Panc1 (cell line): Measurements from ENCODE around the gene SYT17. TPM values are rescaled to one million over a fixed set of nuclear protein-coding genes. Genes with fewer than 3 reads are reported as not detected.

ENCODE experiments used
- ATAC-seq: fragments of 200-7000 bp; cut with Tn5 transposase; 2 replicates; pipeline ENCODE4 v1.9.1; 2020; ENCODE audit warnings: mild to moderate bottlenecking, moderate library complexity
- BruUV-seq: library from RNA; stranded (reverse); fragments of 400-500 nt; replicated peaks from 2 replicates; lab custom pipeline; 2021; lab: Mats Ljungman, UMichigan
- CTCF ChIA-PET: fragments of 300-600 bp; sonication (Branson Sonifier 250); formaldehyde crosslinking; loops from one replicate; lab custom pipeline; 2022; ENCODE audit warnings: antibody characterized with exemption; lab: Charles Lee
- POLR2A ChIA-PET: fragments of 300-600 bp; sonication (Branson Sonifier 250); formaldehyde crosslinking; loops from one replicate; lab custom pipeline; 2022; ENCODE audit warnings: antibody characterized with exemption; lab: Charles Lee
- DNase-seq: peaks from one replicate; pipeline ENCODE4 v3.0.0-alpha.2; 2010; ENCODE audit warnings: low read depth, low spot score
- H3K27ac ChIP-seq: 2 replicates; pipeline ENCODE4 v1.5.1; 2011; ENCODE audit warnings: mild to moderate bottlenecking, low read length, inconsistent platforms
- H3K27me3 ChIP-seq: fragments of 200-500 bp; sonication (Bioruptor generic); 2 replicates; pipeline ENCODE4 v1.6.0; 2014; ENCODE audit warnings: low read length, inconsistent platforms; ENCODE audit not compliant: control insufficient read depth, insufficient read depth
- H3K36me3 ChIP-seq: fragments of 200-500 bp; sonication (Bioruptor generic); 2 replicates; pipeline ENCODE4 v1.5.1; 2014; ENCODE audit warnings: inconsistent platforms, mild to moderate bottlenecking, low read length, moderate library complexity; ENCODE audit not compliant: control insufficient read depth, insufficient read depth
- H3K4me1 ChIP-seq: 2 replicates; pipeline ENCODE4 v1.5.1; 2011; ENCODE audit warnings: inconsistent platforms, mild to moderate bottlenecking, low read length, moderate library complexity; ENCODE audit not compliant: control insufficient read depth, insufficient read depth
- H3K4me3 ChIP-seq, 2 experiments: 2 replicates each; pipeline ENCODE4 v1.5.1; 2011 to 2012; ENCODE audit warnings: low read depth in 2 of 2, low read length in 2 of 2, mild to moderate bottlenecking in 2 of 2, inconsistent platforms in 1 of 2, moderate library complexity in 1 of 2
- H3K9me3 ChIP-seq: fragments of 200-500 bp; sonication (Bioruptor generic); 2 replicates; pipeline ENCODE4 v1.5.1; 2014; ENCODE audit warnings: low read depth, mild to moderate bottlenecking, inconsistent platforms, low read length, moderate library complexity; ENCODE audit not compliant: control insufficient read depth, insufficient read depth
- CTCF ChIP-seq: fragments of 450-650 bp; IDR thresholded peaks from 2 replicates; pipeline ENCODE4 v1.5.1; 2017; ENCODE audit warnings: mild to moderate bottlenecking
- POLR2AphosphoS5 ChIP-seq: IDR thresholded peaks from 2 replicates; pipeline ENCODE4 v1.6.1; 2012; ENCODE audit warnings: mild to moderate bottlenecking, low read depth, low read length, moderate library complexity
- REST ChIP-seq, 2 experiments: IDR thresholded peaks; 2 replicates each; pipeline ENCODE4 v1.6.1; 2011 to 2012; ENCODE audit warnings: low read depth in 2 of 2, control low read depth in 1 of 2, low read length in 1 of 2, mild to moderate bottlenecking in 1 of 2, moderate library complexity in 1 of 2; ENCODE audit not compliant: insufficient read depth in 1 of 2
- SIN3A ChIP-seq: IDR thresholded peaks from 2 replicates; pipeline ENCODE4 v1.6.1; 2012; ENCODE audit warnings: low read depth, mild to moderate bottlenecking, low read length, moderate library complexity, borderline replicate concordance; ENCODE audit not compliant: insufficient read depth
- TCF7L2 ChIP-seq: IDR thresholded peaks from 2 replicates; pipeline ENCODE4 v1.6.1; 2011; ENCODE audit warnings: mild to moderate bottlenecking, low read depth, low read length, inconsistent platforms
- in situ Hi-C: cut with HindIII; loops from 2 replicates; pipeline ENCODE4 v1.10.0; 2016; ENCODE audit warnings: low sequenced_read_pairs, low pct_unique_long_range_greater_than_20kb
- intact Hi-C: fragments of 100-400 bp; cut with micrococcal nuclease; formaldehyde crosslinking; loops from one replicate; pipeline ENCODE4 v1.10.0; 2022; ENCODE audit not compliant: unreplicated experiment
- total RNA-seq: library from RNA; stranded (reverse); gene quantifications from one replicate; pipeline ENCODE4 v1.2.1, GENCODE V29; 2021; ENCODE audit not compliant: unreplicated experiment

SYT17 gene
- total RNA-seq, 1 experiment from 2014 or later: 5.4 TPM

GRCh38 chr16:19285431-19285830, 117.4 kb downstream of the SYT17 start, which contains the start of gene CLEC19A:
TSS of gene CLEC19A (plus strand) at chr16:19285731. CDS start at chr16:19285852, 121 bp downstream.
- ChIA-PET CTCF (no interaction called here), POLR2A (interaction anchor here (0.5 kb wide), 1 partner anchor 76 kb away, joined by 8 read pairs; no protein-coding TSS in a partner anchor)
- no peak within 1 kb of the TSS for H3K27ac ChIP-seq
- TF ChIP-seq POLR2AphosphoS5 (no peak), REST (IDR thresholded peaks at IDR 0.05; ENCODE audit: insufficient read depth in 1 of 2, low read depth in 2 of 2, low read length in 1 of 2) (no peak), SIN3A (no peak), CTCF (no peak), TCF7L2 (no peak)
- no peak within 1 kb of the TSS for H3K4me3 ChIP-seq
- no TSS peak for BruUV-seq
- H3K4me1 ChIP-seq: no peaks in the 10 kb centered on the region
- H3K27me3 ChIP-seq: peaks cover 2% of the 10 kb centered on the region; the same call in 1 of the 2 replicates
- in situ Hi-C loops: no loop called here
- no peaks in the 10 kb centered on the region for H3K9me3 ChIP-seq
- no peak for ATAC-seq
- H3K36me3 ChIP-seq: no peaks in the 10 kb centered on the region
- intact Hi-C loops: no loop called here
- no peak for DNase-seq

GRCh38 chr16:19286827-19287226, 118.8 kb downstream of the SYT17 start:
- ChIA-PET POLR2A (no interaction called here), CTCF (no interaction called here)
- TF ChIP-seq CTCF: no peak
- TF ChIP-seq POLR2AphosphoS5: no peak
- no peak for TF ChIP-seq TCF7L2
- BruUV-seq: no TSS peak
- no peaks in the 10 kb centered on the region for H3K36me3 ChIP-seq
- no peaks in the 10 kb centered on the region for H3K4me1 ChIP-seq
- intact Hi-C loops: no loop called here
- H3K27ac ChIP-seq: no peak overlapping the region
- H3K27me3 ChIP-seq: peaks cover 2% of the 10 kb centered on the region; the same call in 1 of the 2 replicates
- no peak for ATAC-seq
- no peaks in the 10 kb centered on the region for H3K9me3 ChIP-seq
- no peak overlapping the region for H3K4me3 ChIP-seq
- in situ Hi-C loops: no loop called here
- no peak for DNase-seq
